Measurements from ENCODE around the gene LIN7C.

LIN7C gene

DNA sequence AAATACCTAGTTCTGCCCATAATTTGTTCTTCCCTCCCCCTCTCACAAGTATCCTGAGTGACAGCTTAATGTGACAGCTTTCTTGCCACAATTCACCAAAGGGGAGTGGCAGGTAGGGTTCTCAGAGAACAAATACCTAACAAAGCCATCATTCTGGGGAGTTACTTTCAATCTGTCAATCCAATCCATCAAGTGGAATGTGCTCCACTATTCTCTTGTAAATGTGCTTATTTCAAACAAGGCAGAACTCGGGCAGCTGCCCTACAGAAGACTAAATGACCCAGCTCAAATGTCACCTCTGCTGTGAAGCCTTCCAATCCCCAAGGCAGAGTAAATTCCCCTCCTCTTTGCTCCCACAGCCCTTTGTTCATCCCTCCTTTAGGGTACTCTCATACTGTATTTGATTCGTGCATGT is 61.8 kb downstream of the LIN7C start:
- DNase-seq (ENCODE audit: low read depth) = no peak
- H3K4me3 ChIP-seq (ENCODE audit: low read depth, low read length) = no peak overlapping the region
- TF ChIP-seq, protein P1, sequence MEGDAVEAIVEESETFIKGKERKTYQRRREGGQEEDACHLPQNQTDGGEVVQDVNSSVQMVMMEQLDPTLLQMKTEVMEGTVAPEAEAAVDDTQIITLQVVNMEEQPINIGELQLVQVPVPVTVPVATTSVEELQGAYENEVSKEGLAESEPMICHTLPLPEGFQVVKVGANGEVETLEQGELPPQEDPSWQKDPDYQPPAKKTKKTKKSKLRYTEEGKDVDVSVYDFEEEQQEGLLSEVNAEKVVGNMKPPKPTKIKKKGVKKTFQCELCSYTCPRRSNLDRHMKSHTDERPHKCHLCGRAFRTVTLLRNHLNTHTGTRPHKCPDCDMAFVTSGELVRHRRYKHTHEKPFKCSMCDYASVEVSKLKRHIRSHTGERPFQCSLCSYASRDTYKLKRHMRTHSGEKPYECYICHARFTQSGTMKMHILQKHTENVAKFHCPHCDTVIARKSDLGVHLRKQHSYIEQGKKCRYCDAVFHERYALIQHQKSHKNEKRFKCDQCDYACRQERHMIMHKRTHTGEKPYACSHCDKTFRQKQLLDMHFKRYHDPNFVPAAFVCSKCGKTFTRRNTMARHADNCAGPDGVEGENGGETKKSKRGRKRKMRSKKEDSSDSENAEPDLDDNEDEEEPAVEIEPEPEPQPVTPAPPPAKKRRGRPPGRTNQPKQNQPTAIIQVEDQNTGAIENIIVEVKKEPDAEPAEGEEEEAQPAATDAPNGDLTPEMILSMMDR (IDR thresholded peaks at IDR 0.05; ENCODE audit: insufficient read depth, low read depth, low read length, missing control alignments) = no peak

All from GM12865 (cell line).